ENCODE measurements around the gene ITGB3.

DNA sequence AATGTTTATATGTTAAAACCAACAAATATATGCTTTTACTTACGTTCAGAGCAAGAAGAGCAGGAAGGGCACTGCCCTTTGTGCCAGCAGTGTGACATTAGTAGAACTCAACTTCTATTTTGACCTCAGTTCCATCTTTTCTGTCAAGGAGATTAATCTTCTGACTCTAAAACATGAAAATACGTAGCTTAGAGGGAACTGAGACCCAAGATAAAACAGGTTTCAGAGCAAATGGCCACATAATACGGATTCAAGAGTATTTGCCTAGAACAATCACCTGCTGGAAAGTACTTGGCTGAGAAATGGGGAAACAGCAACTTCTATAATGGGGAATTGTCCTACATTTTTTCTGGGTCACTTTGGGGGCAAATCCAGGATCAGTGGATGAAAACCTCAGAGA lies 22.3 kb upstream of the ITGB3 start:
- TF ChIP-seq, protein P1, sequence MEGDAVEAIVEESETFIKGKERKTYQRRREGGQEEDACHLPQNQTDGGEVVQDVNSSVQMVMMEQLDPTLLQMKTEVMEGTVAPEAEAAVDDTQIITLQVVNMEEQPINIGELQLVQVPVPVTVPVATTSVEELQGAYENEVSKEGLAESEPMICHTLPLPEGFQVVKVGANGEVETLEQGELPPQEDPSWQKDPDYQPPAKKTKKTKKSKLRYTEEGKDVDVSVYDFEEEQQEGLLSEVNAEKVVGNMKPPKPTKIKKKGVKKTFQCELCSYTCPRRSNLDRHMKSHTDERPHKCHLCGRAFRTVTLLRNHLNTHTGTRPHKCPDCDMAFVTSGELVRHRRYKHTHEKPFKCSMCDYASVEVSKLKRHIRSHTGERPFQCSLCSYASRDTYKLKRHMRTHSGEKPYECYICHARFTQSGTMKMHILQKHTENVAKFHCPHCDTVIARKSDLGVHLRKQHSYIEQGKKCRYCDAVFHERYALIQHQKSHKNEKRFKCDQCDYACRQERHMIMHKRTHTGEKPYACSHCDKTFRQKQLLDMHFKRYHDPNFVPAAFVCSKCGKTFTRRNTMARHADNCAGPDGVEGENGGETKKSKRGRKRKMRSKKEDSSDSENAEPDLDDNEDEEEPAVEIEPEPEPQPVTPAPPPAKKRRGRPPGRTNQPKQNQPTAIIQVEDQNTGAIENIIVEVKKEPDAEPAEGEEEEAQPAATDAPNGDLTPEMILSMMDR (IDR thresholded peaks at IDR 0.05; ENCODE audit: control extremely low read depth in 1 of 3, insufficient read depth in 1 of 3, low read depth in 1 of 3, low read length in 3 of 3): no peak
- no peak for TF ChIP-seq EZH2 (IDR thresholded peaks at IDR 0.05; ENCODE audit: low read depth, low read length, severe bottlenecking)
- TF ChIP-seq, protein P2, sequence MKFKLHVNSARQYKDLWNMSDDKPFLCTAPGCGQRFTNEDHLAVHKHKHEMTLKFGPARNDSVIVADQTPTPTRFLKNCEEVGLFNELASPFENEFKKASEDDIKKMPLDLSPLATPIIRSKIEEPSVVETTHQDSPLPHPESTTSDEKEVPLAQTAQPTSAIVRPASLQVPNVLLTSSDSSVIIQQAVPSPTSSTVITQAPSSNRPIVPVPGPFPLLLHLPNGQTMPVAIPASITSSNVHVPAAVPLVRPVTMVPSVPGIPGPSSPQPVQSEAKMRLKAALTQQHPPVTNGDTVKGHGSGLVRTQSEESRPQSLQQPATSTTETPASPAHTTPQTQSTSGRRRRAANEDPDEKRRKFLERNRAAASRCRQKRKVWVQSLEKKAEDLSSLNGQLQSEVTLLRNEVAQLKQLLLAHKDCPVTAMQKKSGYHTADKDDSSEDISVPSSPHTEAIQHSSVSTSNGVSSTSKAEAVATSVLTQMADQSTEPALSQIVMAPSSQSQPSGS (IDR thresholded peaks at IDR 0.05; ENCODE audit: low read length): no peak
